OCI-LY3 (cell line): ENCODE data around the gene LRRN2.

ENCODE experiments used
- H2AFZ ChIP-seq: fragments of 200-600, 300-600 bp; shearing (Covaris generic); 2 replicates; pipeline ENCODE4 v1.6.0; 2014; ENCODE audit warnings: antibody characterized with exemption, low read depth, low read length
- H3K27ac ChIP-seq: fragments of 200-600, 300-600 bp; sonication (generic); 2 replicates; pipeline ENCODE4 v1.5.1; 2014; ENCODE audit warnings: mild to moderate bottlenecking, low read length, moderate library complexity, mixed read lengths
- H3K27me3 ChIP-seq: fragments of 200-600, 300-600 bp; sonication (generic); 2 replicates; pipeline ENCODE4 v1.6.1; 2014; ENCODE audit warnings: low read depth, low read length, mixed read lengths
- H3K36me3 ChIP-seq: fragments of 200-600, 300-600 bp; sonication (generic); replicated peaks from 2 replicates; pipeline ENCODE3; 2014; ENCODE audit warnings: low read depth, low read length, mixed read lengths
- H3K4me1 ChIP-seq: fragments of 300-600, 200-600 bp; sonication (generic); 2 replicates; pipeline ENCODE4 v1.6.1; 2014; ENCODE audit warnings: low read length, mixed read lengths
- H3K4me2 ChIP-seq: fragments of 200-600, 300-600 bp; sonication (generic); 2 replicates; pipeline ENCODE4 v1.6.1; 2014; ENCODE audit warnings: low read length, mixed read lengths
- H3K4me3 ChIP-seq: fragments of 300-600, 200-600 bp; sonication (generic); 2 replicates; pipeline ENCODE4 v1.5.1; 2014; ENCODE audit warnings: antibody characterized with exemption, mild to moderate bottlenecking, low read length, moderate library complexity
- H3K79me2 ChIP-seq: fragments of 300-600, 200-600 bp; shearing (Covaris generic); 2 replicates; pipeline ENCODE4 v1.6.1; 2014; ENCODE audit warnings: mild to moderate bottlenecking, low read length, mixed read lengths
- H3K9ac ChIP-seq: fragments of 300-600, 200-600 bp; shearing (Covaris generic); 2 replicates; pipeline ENCODE4 v1.6.0; 2014; ENCODE audit warnings: mild to moderate bottlenecking, low read length, moderate library complexity
- H3K9me3 ChIP-seq: fragments of 200-600, 300-600 bp; shearing (Covaris generic); 2 replicates; pipeline ENCODE4 v1.6.1; 2014; ENCODE audit warnings: low read length, mixed read lengths; ENCODE audit not compliant: insufficient read depth
- H4K20me1 ChIP-seq: fragments of 200-600, 300-600 bp; sonication (generic); 2 replicates; pipeline ENCODE4 v1.6.1; 2016; ENCODE audit warnings: low read length, mixed read lengths; ENCODE audit not compliant: insufficient read depth
- EZH2phosphoT487 ChIP-seq: fragments of 200-600 bp; shearing (Covaris generic); IDR thresholded peaks from 2 replicates; pipeline ENCODE4 v1.6.1; 2018; ENCODE audit warnings: antibody characterized with exemption, mixed run types, low read depth
- TF ChIP-seq, protein P1 (sequence below): fragments of 200-600, 300-600 bp; sonication (generic); IDR thresholded peaks from 2 replicates; pipeline ENCODE4 v1.5.1; 2014; ENCODE audit warnings: antibody characterized with exemption, low read length, low read depth

The LRRN2 gene

DNA sequence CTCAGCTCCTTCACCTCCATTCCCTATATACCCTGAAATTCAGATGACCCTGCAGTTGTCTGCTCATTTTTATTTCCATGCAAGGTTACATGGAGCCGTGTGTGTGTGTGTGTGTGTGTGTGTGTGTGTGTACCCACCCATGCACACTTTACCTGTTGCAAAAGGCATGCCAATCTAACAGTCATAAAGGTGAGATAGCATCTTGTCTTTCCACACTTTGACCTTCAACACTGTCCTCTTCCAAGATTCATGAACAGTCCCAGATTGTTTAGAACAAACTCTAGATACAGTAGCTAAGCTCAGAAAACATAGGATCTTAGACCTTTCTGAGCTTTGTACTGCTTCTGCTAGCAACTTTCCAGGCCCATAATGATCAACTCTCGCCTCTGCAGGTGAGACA, 9.5 kb downstream of the LRRN2 start:
- Histone ChIP-seq H3K4me2 (no peak overlapping the region), H3K27me3 (peaks cover 66% of the 10 kb centered on the region), H3K4me1 (no peaks in the 10 kb centered on the region), H4K20me1 (no peaks in the 10 kb centered on the region), H3K4me3 (no peak overlapping the region), H3K27ac (no peak overlapping the region), H2AFZ (no peak overlapping the region), H3K9ac (no peak overlapping the region), H3K9me3 (no peaks in the 10 kb centered on the region), H3K36me3 (no peaks in the 10 kb centered on the region), H3K79me2 (no peaks in the 10 kb centered on the region)
- TF ChIP-seq EZH2phosphoT487: no peak
- TF ChIP-seq, protein P1, sequence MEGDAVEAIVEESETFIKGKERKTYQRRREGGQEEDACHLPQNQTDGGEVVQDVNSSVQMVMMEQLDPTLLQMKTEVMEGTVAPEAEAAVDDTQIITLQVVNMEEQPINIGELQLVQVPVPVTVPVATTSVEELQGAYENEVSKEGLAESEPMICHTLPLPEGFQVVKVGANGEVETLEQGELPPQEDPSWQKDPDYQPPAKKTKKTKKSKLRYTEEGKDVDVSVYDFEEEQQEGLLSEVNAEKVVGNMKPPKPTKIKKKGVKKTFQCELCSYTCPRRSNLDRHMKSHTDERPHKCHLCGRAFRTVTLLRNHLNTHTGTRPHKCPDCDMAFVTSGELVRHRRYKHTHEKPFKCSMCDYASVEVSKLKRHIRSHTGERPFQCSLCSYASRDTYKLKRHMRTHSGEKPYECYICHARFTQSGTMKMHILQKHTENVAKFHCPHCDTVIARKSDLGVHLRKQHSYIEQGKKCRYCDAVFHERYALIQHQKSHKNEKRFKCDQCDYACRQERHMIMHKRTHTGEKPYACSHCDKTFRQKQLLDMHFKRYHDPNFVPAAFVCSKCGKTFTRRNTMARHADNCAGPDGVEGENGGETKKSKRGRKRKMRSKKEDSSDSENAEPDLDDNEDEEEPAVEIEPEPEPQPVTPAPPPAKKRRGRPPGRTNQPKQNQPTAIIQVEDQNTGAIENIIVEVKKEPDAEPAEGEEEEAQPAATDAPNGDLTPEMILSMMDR: no peak

GRCh38 chr1:204673909-204674649, 11.5 kb downstream of the LRRN2 start:
- Histone ChIP-seq H3K4me1 (no peaks in the 10 kb centered on the region), H3K4me3 (no peak overlapping the region), H2AFZ (no peak overlapping the region), H3K9ac (no peak overlapping the region), H3K79me2 (no peaks in the 10 kb centered on the region), H4K20me1 (no peaks in the 10 kb centered on the region), H3K9me3 (no peaks in the 10 kb centered on the region), H3K4me2 (no peak overlapping the region), H3K27ac (no peak overlapping the region), H3K36me3 (no peaks in the 10 kb centered on the region), H3K27me3 (peaks cover 72% of the 10 kb centered on the region)
- TF ChIP-seq, protein P1: no peak
- TF ChIP-seq EZH2phosphoT487: no peak

GRCh38 chr1:204673209-204673608, 12.3 kb downstream of the LRRN2 start:
- Histone ChIP-seq H3K4me3 (no peak overlapping the region), H3K4me1 (no peaks in the 10 kb centered on the region), H3K9ac (no peak overlapping the region), H3K9me3 (no peaks in the 10 kb centered on the region), H3K79me2 (no peaks in the 10 kb centered on the region), H3K4me2 (no peak overlapping the region), H3K27ac (no peak overlapping the region), H2AFZ (no peak overlapping the region), H4K20me1 (no peaks in the 10 kb centered on the region), H3K36me3 (no peaks in the 10 kb centered on the region), H3K27me3 (peaks cover 70% of the 10 kb centered on the region)
- TF ChIP-seq, protein P1: no peak
- TF ChIP-seq EZH2phosphoT487: no peak

- no peak for TF ChIP-seq EZH2phosphoT487
- TF ChIP-seq, protein P1: no peak
- Histone ChIP-seq H3K36me3 (no peaks in the 10 kb centered on the region), H3K27ac (no peak overlapping the region), H2AFZ (no peak overlapping the region), H3K79me2 (no peaks in the 10 kb centered on the region), H3K4me3 (no peak overlapping the region), H4K20me1 (no peaks in the 10 kb centered on the region), H3K4me1 (no peaks in the 10 kb centered on the region), H3K9me3 (no peaks in the 10 kb centered on the region), H3K27me3 (peaks cover 68% of the 10 kb centered on the region), H3K9ac (no peak overlapping the region), H3K4me2 (no peak overlapping the region)
Measured at GRCh38 chr1:204672482-204673121, 12.9 kb downstream of the LRRN2 start.
